ENCODE data around the gene MORN1.
A peak's percentile ranks its signal among the peaks of the same experiment; 100 is the strongest.

MORN1 gene

GRCh38 chr1:2316451-2316961 lies 74.8 kb downstream of the MORN1 start:
- DNase-seq, result no peak

GRCh38 chr1:2315674-2316450 lies 75.5 kb downstream of the MORN1 start:
- DNase-seq, result no peak

- no peak for DNase-seq
These were observed 76.3 kb downstream of the MORN1 start for GRCh38 chr1:2314803-2315673.

GRCh38 chr1:2314273-2314802 lies 77.0 kb downstream of the MORN1 start:
- DNase-seq, result peak; percentile 4

GRCh38 chr1:2313651-2314261 lies 77.6 kb downstream of the MORN1 start:
- no peak for DNase-seq

- no peak for DNase-seq
These were observed 78.6 kb downstream of the MORN1 start for GRCh38 chr1:2312515-2313301.

- no peak for DNase-seq
These were observed 79.2 kb downstream of the MORN1 start for GRCh38 chr1:2312160-2312514.

GRCh38 chr1:2311184-2312032 lies 79.9 kb downstream of the MORN1 start:
- DNase-seq, result no peak

GRCh38 chr1:2310332-2311183 lies 80.8 kb downstream of the MORN1 start:
- DNase-seq, result no peak

GRCh38 chr1:2308844-2309243 lies 82.5 kb downstream of the MORN1 start:
- no peak for DNase-seq

- DNase-seq, result no peak
These were observed 83.4 kb downstream of the MORN1 start for GRCh38 chr1:2307972-2308371.

- no peak for DNase-seq
These were observed 84.2 kb downstream of the MORN1 start for GRCh38 chr1:2307064-2307605.

GRCh38 chr1:2306151-2306978 lies 85.0 kb downstream of the MORN1 start:
- DNase-seq, result no peak

- no peak for DNase-seq
These were observed 86.3 kb downstream of the MORN1 start for GRCh38 chr1:2304921-2305681.

- DNase-seq, result no peak
These were observed 87.1 kb downstream of the MORN1 start for GRCh38 chr1:2304282-2304681.

GRCh38 chr1:2303781-2304180 lies 87.6 kb downstream of the MORN1 start:
- no peak for DNase-seq

GRCh38 chr1:2303016-2303775 lies 88.2 kb downstream of the MORN1 start:
- no peak for DNase-seq
